GM12872 (cell line): Measurements from ENCODE around the gene NR3C2.

Experiments used
- TF ChIP-seq, protein P1 (sequence below): IDR thresholded peaks from 3 replicates; pipeline ENCODE4 v1.5.1; 2011; ENCODE audit warnings: low read depth, mild to moderate bottlenecking, low read length, moderate library complexity; ENCODE audit not compliant: insufficient read depth

Gene NR3C2

DNA sequence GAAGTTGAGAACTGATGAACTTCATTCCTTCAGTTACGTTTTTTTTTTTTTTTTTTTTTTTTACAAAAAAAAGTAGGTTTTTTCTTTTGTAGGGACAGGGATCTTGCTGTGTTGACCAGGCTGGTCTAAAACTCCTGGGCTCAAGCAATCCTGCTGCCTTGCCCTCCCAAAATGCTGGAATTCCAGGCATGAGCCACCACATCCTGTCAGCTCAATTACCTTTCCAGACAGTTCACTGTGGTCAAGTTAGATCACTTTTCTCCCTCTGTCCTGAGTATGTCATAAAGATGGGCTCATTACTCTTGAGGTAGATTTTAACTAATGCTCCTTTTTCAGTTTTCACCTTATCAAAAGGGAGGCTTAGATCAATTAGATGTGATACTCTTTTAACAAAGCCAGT, 10.8 kb upstream of the NR3C2 start:
- TF ChIP-seq, protein P1, sequence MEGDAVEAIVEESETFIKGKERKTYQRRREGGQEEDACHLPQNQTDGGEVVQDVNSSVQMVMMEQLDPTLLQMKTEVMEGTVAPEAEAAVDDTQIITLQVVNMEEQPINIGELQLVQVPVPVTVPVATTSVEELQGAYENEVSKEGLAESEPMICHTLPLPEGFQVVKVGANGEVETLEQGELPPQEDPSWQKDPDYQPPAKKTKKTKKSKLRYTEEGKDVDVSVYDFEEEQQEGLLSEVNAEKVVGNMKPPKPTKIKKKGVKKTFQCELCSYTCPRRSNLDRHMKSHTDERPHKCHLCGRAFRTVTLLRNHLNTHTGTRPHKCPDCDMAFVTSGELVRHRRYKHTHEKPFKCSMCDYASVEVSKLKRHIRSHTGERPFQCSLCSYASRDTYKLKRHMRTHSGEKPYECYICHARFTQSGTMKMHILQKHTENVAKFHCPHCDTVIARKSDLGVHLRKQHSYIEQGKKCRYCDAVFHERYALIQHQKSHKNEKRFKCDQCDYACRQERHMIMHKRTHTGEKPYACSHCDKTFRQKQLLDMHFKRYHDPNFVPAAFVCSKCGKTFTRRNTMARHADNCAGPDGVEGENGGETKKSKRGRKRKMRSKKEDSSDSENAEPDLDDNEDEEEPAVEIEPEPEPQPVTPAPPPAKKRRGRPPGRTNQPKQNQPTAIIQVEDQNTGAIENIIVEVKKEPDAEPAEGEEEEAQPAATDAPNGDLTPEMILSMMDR, result no peak

DNA sequence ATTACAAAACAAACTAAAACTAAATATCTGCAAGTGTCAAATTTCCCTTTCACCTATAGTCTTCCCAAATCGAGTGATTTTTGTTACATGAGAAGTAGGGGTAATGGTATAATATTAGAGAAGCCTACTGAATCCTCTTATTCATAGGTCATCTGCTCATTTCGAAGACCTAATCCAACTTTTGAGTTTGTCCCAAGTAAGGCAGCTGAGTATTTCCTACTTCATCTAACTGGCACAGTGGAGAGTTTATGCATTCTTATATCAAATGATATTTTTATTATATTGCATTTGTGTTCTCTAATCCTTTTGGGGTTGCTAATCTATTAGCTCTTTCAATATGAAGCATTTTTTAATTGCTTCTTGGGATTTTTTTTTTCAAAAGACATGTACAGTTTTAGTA, 7.7 kb upstream of the NR3C2 start:
- TF ChIP-seq, protein P1, result no peak

DNA sequence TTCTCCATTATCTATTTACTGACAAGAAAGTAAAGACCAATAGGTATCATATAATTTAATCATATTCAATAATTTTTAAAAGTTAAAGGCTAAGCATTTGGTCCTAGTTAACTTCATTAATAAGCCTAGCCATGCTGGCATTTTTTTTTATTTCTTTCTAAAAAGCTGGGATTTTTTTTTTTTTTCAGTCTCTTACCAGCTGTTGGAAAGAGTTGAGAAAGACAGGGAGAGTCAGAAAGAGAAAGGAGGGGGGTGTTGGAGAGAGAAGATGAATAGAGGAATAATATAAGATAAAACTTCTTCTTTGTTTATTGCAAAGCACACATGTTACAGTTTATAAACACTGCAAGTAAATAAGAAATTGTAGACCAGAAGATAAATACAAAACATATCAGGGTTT, 5.9 kb upstream of the NR3C2 start:
- TF ChIP-seq, protein P1, result no peak

DNA sequence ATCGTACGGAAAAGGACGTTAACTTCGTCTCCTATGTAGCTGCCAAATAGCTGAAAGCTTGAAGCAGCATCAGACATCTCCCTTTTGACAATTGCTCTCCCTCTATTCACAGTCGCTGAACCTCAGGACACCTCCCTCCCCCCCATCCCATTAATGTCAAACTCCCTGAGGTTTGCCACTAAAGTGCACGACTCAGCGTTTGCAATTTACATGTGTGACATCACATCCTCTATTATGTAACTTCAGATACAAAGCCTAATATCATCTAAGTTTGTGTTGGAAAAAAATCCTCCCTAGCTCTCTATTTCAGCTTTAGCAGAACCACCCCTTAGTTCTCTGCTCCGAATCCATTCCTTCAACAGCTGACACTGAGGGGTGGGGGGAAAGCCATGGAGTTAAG, 5.5 kb upstream of the NR3C2 start:
- TF ChIP-seq, protein P1, result no peak

DNA sequence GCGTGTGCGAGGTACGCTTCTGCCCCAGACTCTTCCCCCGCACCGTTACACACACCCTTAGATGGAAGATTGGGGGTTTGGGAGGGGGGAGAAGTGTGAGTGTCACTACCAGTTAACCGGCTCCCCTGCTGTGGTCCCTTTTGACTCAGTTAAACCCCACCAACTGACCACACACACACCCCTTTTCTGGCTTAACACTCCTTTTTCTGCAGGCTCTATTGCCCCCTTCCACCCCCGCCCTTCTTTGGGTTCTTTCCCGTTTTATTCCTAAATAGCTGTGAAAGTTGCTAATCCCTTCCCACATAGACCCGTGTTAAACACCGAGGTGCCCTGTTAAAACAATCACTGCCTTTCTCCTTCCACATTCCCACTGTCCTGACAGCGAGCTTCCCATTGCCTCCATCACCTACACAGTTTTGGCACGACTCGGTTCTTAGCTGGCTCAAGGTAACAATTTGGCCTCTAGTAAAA, 3.7 kb upstream of the NR3C2 start:
- TF ChIP-seq, protein P1, result no peak

DNA sequence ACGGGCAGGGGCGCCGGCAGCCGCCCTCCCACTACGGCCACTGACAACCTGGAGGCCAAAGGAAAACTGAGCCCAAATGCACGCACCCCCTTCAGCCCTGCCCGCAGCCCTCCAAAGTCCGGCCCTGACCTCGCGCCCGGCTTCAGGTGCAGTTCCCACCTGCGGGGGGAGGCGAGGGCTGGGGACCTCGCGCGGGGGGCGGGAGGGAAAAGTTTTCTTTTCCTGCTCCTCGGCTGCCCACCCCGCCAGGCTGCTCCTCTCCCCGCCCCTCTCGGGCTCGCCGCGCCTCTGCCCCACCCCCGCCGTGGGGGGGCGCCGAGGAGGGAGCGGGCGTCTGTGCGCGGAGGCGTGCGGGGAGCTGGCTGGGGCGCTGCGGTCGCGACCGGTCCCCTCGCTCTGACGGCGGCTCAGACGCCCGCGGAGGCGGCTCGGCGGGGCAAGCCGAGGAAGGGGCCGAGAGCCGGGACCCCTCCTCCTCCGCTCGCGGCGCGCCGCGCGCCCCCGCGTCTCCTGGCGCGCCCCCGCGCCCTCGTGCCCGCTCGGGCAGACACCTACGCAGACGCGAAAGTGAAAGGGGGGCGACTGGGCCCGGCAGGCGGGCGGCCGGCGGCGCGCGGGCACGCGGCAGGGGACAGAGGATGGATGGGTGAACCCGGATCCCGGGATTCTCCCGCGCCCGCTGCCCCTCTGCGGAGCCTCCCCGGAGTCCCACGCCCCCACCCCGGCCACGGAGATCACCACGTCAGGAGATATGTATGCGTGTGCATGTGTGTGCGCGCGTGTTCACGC, 3.1 kb upstream of the NR3C2 start:
- TF ChIP-seq, protein P1, result no peak

DNA sequence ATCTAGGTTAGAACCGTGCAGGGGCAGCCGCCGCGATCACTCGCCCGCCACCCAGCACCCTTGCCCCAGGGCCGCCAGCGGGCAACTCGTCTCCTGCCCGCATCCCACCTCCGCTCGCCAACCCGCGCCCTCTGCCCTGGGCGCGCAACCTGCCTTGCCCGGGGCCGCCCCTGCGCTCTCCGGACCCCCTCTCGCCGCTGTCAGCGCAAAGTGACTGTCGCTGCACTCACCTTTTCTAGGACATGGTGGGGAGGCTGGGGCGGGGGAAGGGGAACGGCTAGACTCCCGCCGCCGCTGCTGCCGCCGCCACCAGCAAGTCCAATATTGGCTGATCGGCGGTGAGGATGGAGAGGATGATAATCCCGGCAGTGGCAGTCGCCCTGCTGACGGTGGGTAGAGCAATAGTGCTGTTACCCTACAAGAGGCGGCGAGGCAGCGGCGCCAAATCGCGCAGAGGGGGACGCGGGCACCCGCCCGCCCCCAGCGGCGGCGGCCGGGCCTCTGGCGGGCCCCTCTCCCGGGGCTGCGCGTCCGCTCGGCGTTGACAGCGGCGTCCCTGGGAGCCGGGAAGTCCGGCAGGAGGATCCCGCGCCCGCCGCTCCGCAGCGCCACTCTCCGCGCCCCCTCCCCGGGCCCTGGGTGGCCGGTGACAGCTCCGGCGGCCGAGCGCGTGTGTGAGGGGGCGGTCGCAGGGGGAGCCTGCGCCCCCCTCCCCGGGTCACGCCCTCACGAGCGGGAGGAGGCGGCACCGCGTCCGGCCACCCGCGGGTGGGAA, 2.3 kb upstream of the NR3C2 start:
- TF ChIP-seq, protein P1, result no peak
